ENCODE data around the gene RASAL3.

GRCh38 chr19:15469513-15470297 lies 5.4 kb upstream of the RASAL3 start:
- no peak for TF ChIP-seq CEBPB (IDR thresholded peaks at IDR 0.05; ENCODE audit: low read depth)
- TF ChIP-seq CTCF (IDR thresholded peaks at IDR 0.05 in 2 of 3, conservative IDR thresholded peaks at IDR 0.05 in 1 of 3; ENCODE audit: borderline replicate concordance in 1 of 3, insufficient read depth in 1 of 3, low read depth in 2 of 3, low read length in 2 of 3): no peak
- TF ChIP-seq MAX (IDR thresholded peaks at IDR 0.05): no peak
- no peak for TF ChIP-seq ATF3 (IDR thresholded peaks at IDR 0.05)
